ENCODE results near the gene C14orf132. TPM values are rescaled to one million over a fixed set of nuclear protein-coding genes. Genes with fewer than 3 reads are reported as not detected.
A peak's percentile ranks its signal among the peaks of the same experiment; 100 is the strongest.

C14orf132 gene
- total RNA-seq, 1 donor from 2014 or later, result 552 TPM

DNA sequence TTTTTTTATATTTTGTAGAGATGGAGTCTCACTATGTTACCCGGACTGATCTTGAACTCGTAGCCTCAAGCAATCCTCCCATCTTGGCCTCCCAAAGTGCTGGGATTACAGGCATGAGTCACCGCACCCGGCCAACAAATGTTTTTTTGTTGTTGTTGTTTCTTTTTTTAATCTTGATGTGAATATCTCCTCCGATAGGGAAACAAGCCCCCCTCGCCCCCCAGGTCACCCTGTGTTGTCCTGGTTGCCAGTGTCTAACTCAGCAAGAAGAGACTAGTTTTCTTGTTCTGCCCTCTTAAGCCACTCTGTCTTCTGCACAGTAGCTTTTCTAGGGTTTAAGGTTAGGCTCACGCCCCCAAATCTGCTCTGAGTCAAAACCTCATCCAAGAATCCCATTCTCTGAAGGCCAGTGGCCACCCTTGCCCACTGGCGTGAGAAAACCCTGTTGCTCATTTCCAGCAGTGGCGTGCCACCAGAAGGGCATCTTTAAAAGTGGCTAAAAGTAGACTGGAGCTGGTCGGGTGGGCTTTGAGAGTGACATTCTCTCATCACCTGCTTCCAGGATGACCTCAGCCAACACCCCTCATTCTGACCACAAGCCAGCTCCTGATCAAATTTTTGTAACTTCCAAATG, 42.7 kb downstream of the C14orf132 start:
- Mint-ChIP-seq H3K27me3 (ENCODE audit: unreplicated experiment) (peaks cover 12% of the 10 kb centered on the region), H3K36me3 (ENCODE audit: unreplicated experiment) (peaks cover 11% of the 10 kb centered on the region), H3K27ac (ENCODE audit: unreplicated experiment) (no peak overlapping the region), H3K4me1 (ENCODE audit: low read depth, unreplicated experiment) (peaks cover 72% of the 10 kb centered on the region), H3K9me3 (ENCODE audit: unreplicated experiment) (peaks cover 21% of the 10 kb centered on the region), H3K4me3 (ENCODE audit: unreplicated experiment) (no peak overlapping the region)
- DNase-seq, result no peak
- TF ChIP-seq CTCF (IDR thresholded peaks at IDR 0.05; ENCODE audit: partially characterized antibody, unreplicated experiment), result no peak

DNA sequence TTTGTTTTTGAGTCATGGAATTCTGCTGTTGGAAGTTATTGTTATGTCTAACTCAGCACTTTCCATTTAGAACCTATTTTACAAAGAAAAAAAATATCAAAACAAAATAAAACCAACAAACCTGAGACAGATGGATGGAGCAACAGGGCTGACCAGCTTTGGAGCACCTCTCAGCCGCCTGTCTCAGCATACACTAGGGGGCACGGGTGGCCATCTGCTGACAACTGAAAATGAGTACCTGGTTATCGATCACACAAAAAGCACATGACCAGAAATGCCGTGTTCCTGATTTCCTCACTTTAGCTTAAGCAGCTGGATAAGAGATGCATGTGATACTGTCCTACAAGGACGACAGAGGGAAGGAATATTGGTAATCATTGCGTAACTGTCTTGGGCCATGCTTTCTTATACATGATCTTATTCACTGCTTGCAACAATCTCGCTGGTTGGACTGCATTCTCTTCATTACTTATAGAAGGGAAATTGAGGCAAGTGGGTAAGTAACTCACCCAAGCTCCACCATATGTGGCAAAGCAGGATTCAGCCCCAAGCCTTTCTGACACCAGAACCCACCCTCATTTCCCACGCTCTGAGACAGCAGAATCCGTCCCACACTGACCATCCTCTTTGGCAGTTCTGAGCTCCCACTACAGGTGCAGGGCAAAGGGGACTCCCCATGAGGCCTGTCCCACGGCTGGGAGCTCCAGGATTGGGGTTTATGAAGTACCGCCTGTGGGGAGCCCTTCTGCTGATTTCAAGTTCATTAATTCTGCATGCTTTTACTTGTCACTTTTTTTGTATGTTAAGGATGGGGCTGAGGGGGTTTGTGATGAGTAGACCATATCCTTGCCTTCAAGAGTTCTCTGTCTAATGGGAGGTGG, 43.5 kb downstream of the C14orf132 start:
- Mint-ChIP-seq H3K9me3 (ENCODE audit: unreplicated experiment) (peaks cover 22% of the 10 kb centered on the region), H3K4me3 (ENCODE audit: unreplicated experiment) (peak overlapping the region; percentile 78), H3K4me1 (ENCODE audit: low read depth, unreplicated experiment) (peaks cover 72% of the 10 kb centered on the region), H3K36me3 (ENCODE audit: unreplicated experiment) (peaks cover 16% of the 10 kb centered on the region), H3K27ac (ENCODE audit: unreplicated experiment) (peak overlapping the region; percentile 88), H3K27me3 (ENCODE audit: unreplicated experiment) (peaks cover 15% of the 10 kb centered on the region)
- DNase-seq, result no peak
- TF ChIP-seq CTCF (IDR thresholded peaks at IDR 0.05; ENCODE audit: partially characterized antibody, unreplicated experiment), result no peak

DNA sequence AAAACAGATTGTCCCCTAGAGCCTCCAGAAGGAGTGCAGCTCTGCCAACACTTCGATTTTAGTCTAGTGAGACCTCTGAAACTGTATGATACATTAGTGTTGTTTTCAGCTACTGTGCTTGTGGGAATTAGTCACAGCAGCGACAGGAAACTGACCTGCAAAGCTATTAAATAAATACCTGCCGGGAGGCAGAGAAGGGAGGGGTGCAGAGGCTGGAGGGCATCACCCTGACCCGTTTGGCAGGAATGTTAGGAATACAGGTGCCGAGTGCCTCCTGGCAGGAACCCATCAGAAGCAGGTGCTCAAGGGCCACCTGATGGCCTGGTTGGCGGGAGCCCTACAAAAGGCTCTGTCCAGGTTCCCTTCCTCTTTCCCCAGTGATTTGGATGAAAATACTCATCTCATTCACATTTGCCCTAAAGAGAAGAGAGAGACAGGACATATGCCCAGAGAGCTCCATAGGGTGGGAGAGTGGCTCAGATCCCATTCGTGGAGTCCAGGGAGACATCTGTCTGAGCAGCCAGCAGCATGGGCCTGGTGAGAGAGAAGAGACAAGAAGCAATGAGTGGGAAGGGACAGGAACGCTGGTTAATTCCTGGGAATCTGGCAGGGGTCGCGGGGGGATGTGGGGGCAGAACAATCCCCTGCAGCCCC, 44.6 kb downstream of the C14orf132 start:
- TF ChIP-seq CTCF (IDR thresholded peaks at IDR 0.05; ENCODE audit: partially characterized antibody, unreplicated experiment), result no peak
- Mint-ChIP-seq H3K4me3 (ENCODE audit: unreplicated experiment) (peak overlapping the region; percentile 78), H3K36me3 (ENCODE audit: unreplicated experiment) (peaks cover 19% of the 10 kb centered on the region), H3K9me3 (ENCODE audit: unreplicated experiment) (peaks cover 29% of the 10 kb centered on the region), H3K27ac (ENCODE audit: unreplicated experiment) (peak overlapping the region; percentile 88), H3K4me1 (ENCODE audit: low read depth, unreplicated experiment) (peaks cover 72% of the 10 kb centered on the region), H3K27me3 (ENCODE audit: unreplicated experiment) (peaks cover 15% of the 10 kb centered on the region)
- no peak for DNase-seq

GRCh38 chr14:96084796-96085195, 45.6 kb downstream of the C14orf132 start:
- no peak overlapping the region for H3K4me3 Mint-ChIP-seq (ENCODE audit: unreplicated experiment)
- peak overlapping the region; percentile 38 for H3K27ac Mint-ChIP-seq (ENCODE audit: unreplicated experiment)
- peaks cover 22% of the 10 kb centered on the region for H3K27me3 Mint-ChIP-seq (ENCODE audit: unreplicated experiment)
- TF ChIP-seq CTCF (IDR thresholded peaks at IDR 0.05; ENCODE audit: partially characterized antibody, unreplicated experiment), result no peak
- H3K9me3 Mint-ChIP-seq (ENCODE audit: unreplicated experiment), result peaks cover 35% of the 10 kb centered on the region
- peak; percentile 16 for DNase-seq
- peaks cover 23% of the 10 kb centered on the region for H3K36me3 Mint-ChIP-seq (ENCODE audit: unreplicated experiment)
- peaks cover 74% of the 10 kb centered on the region for H3K4me1 Mint-ChIP-seq (ENCODE audit: low read depth, unreplicated experiment)

Data from glutamatergic neuron (in vitro differentiated cells).